K562 (cell line): ENCODE results near the gene DUS1L. TPM values are rescaled to one million over a fixed set of nuclear protein-coding genes. Genes with fewer than 3 reads are reported as not detected.

ENCODE experiments used
- ETV6 ChIP-seq, 3 experiments: fragments of 150-350 bp in 1 of 3; sonication (generic) in 1 of 3; formaldehyde crosslinking in 1 of 3; IDR thresholded peaks; 2 replicates each; pipeline versions ENCODE4 v1.6.1 to v1.8.0; 2014 to 2022; ENCODE audit warnings: borderline replicate concordance in 2 of 3, low read depth in 2 of 3, antibody characterized with exemption in 1 of 3, low read length in 1 of 3, mild to moderate bottlenecking in 1 of 3, missing genetic modification reagents in 1 of 3
- GTF2B ChIP-seq: IDR thresholded peaks from 2 replicates; pipeline ENCODE4 v1.6.1; 2011; ENCODE audit not compliant: insufficient read length; ENCODE audit errors: extremely low read depth
- HINFP ChIP-seq: fragments of 450-650 bp; conservative IDR thresholded peaks from 2 replicates; pipeline ENCODE4 v1.6.1; 2016; ENCODE audit warnings: missing genetic modification characterization, low read depth, mild to moderate bottlenecking, control low read depth, missing compliant biosample characterization
- HMG20B ChIP-seq: fragments of 250-450 bp; sonication (Bioruptor Pico); IDR thresholded peaks from 2 replicates; pipeline ENCODE4 v1.5.0; 2021; ENCODE audit warnings: mild to moderate bottlenecking
- KAT7 ChIP-seq: sonication (generic); formaldehyde crosslinking; IDR thresholded peaks from 2 replicates; pipeline ENCODE4 v1.8.0; 2022; ENCODE audit warnings: missing genetic modification reagents, mild to moderate bottlenecking, borderline replicate concordance
- LEF1 ChIP-seq: fragments of 450-650 bp; IDR thresholded peaks from 2 replicates; pipeline ENCODE4 v1.6.1; 2016; ENCODE audit warnings: mild to moderate bottlenecking
- PHF20 ChIP-seq: fragments of 450-650 bp; IDR thresholded peaks from 2 replicates; pipeline ENCODE4 v1.6.1; 2018; ENCODE audit not compliant: partially characterized antibody
- POLR2AphosphoS5 ChIP-seq: IDR thresholded peaks from 2 replicates; pipeline ENCODE4 v1.6.1; 2011; ENCODE audit warnings: mild to moderate bottlenecking, low read depth, low read length, moderate library complexity; ENCODE audit not compliant: control insufficient read depth, insufficient read depth
- TAF9B ChIP-seq: fragments of 450-650 bp; IDR thresholded peaks from 2 replicates; pipeline ENCODE4 v1.6.1; 2018; ENCODE audit warnings: mild to moderate bottlenecking; ENCODE audit not compliant: partially characterized antibody
- TRIM24 ChIP-seq, 2 experiments: fragments of 450-650 bp; IDR thresholded peaks; 2 replicates each; pipeline ENCODE4 v1.6.1; 2016
- ZBTB9 ChIP-seq: fragments of 450-650 bp; formaldehyde crosslinking; IDR thresholded peaks from 2 replicates; pipeline ENCODE4 v1.4.0; 2020; ENCODE audit warnings: mild to moderate bottlenecking, moderate library complexity
- ZNF668 ChIP-seq: fragments of 250-450 bp; sonication (Bioruptor Pico); IDR thresholded peaks from 2 replicates; pipeline ENCODE4 v1.8.0; 2022; ENCODE audit warnings: mild to moderate bottlenecking, inconsistent platforms
- ZSCAN29 ChIP-seq: fragments of 450-650 bp; IDR thresholded peaks from 2 replicates; pipeline ENCODE4 v1.6.1; 2017
- polyA plus RNA-seq, 8 experiments: library from polyadenylated mRNA; depleted of rRNA in 4 of 8; stranded (reverse) in 5 of 8; unstranded in 3 of 8; fragments of >200 nt; fragmentation: Nextera tagmentation in 2 of 8; fragmentation: Illumina TruSeq in 1 of 8; extraction: Ambion mirVana in 2 of 8; extraction: Trizol in 1 of 8; gene quantifications; 2 replicates each; pipeline versions ENCODE4 v1.2.1 to v1.2.3, GENCODE V29; 2011 to 2014; ENCODE audit warnings: inconsistent platforms in 1 of 8, missing spikeins in 1 of 8
- total RNA-seq, 7 experiments: library from RNA; depleted of rRNA in 6 of 7; stranded (reverse); fragments of >200 nt in 6 of 7; fragmentation: Illumina TruSeq in 2 of 7; extraction: Trizol in 2 of 7; gene quantifications; 2 replicates each; pipeline versions ENCODE4 v1.2.1 to v1.2.3, GENCODE V29; 2011 to 2021; ENCODE audit warnings: low replicate concordance in 1 of 7
- TF ChIP-seq, protein P1 (sequence below), 2 experiments: fragments of 450-650 bp; formaldehyde crosslinking in 1 of 2; IDR thresholded peaks; 2 replicates each; pipeline versions ENCODE4 v1.4.0 to v1.6.1; 2014 to 2020; ENCODE audit warnings: mild to moderate bottlenecking in 2 of 2, borderline replicate concordance in 1 of 2, low read depth in 1 of 2

DUS1L gene
- total and polyA plus RNA-seq, 9 of the 15 experiments (the other 6 are each of a cell fraction or from before 2014, with no cell fraction given) = 7.8 to 210 (median 83.9) TPM

DNA sequence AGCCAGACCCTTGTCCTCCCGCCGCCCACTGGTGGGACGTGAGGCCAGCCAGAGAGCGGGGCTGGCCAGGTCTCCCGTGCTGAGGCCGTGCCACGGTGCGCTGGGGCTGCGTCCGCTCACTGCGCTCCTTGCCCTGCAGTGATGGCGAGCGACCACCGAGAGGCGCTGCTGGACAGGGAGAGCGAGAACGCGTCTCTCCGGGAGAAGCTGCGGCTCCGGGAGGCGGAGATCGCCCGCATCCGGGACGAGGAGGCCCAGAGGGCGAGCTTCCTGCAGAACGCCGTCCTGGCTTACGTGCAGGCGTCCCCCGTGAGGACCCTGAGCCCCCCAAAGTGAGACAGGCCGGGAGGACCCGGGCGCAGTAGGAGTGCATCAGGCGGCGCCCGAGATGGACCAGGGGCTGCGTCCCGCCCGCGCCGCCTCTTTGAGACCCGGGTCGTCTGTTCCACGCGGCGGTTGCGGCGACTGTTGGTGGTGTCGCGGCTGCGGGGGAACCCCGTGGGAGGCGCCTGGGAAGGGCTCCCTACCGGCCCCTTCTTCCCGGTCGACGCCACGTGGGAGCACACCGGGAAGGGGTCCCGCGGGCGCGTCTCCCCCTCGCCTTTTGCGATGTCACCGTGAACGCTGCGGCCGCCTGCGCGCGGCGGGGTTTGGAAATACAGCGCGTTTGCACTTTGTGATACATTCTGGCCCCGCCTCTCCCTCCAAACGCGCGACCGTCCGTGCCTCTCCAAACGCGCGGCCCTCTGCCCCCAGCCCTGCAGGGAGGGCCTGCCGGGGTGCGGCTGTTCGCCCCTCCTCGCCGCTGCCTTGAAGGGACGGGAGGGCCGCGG is 34.9 kb downstream of the DUS1L start (continued):
- TF ChIP-seq, protein P1, sequence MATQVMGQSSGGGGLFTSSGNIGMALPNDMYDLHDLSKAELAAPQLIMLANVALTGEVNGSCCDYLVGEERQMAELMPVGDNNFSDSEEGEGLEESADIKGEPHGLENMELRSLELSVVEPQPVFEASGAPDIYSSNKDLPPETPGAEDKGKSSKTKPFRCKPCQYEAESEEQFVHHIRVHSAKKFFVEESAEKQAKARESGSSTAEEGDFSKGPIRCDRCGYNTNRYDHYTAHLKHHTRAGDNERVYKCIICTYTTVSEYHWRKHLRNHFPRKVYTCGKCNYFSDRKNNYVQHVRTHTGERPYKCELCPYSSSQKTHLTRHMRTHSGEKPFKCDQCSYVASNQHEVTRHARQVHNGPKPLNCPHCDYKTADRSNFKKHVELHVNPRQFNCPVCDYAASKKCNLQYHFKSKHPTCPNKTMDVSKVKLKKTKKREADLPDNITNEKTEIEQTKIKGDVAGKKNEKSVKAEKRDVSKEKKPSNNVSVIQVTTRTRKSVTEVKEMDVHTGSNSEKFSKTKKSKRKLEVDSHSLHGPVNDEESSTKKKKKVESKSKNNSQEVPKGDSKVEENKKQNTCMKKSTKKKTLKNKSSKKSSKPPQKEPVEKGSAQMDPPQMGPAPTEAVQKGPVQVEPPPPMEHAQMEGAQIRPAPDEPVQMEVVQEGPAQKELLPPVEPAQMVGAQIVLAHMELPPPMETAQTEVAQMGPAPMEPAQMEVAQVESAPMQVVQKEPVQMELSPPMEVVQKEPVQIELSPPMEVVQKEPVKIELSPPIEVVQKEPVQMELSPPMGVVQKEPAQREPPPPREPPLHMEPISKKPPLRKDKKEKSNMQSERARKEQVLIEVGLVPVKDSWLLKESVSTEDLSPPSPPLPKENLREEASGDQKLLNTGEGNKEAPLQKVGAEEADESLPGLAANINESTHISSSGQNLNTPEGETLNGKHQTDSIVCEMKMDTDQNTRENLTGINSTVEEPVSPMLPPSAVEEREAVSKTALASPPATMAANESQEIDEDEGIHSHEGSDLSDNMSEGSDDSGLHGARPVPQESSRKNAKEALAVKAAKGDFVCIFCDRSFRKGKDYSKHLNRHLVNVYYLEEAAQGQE (IDR thresholded peaks at IDR 0.05; ENCODE audit: borderline replicate concordance) = peak; percentile 90
- TF ChIP-seq, protein P1 (CRISPR knock-in tag; IDR thresholded peaks at IDR 0.05; ENCODE audit: low read depth) = no peak
- TF ChIP-seq HINFP (tag) (no peak; the same call in 1 of the 2 replicates), ZBTB9 (CRISPR knock-in tag) (no peak), GTF2B (no peak), ZSCAN29 (peak; percentile 34; the same call in 1 of the 2 replicates), LEF1 (0 out of 2 replicates have a peak, but pooled peaks have one; percentile 21), ETV6 (IDR thresholded peaks at IDR 0.05; ENCODE audit: borderline replicate concordance in 1 of 2, low read depth in 2 of 2, low read length in 1 of 2) (no peak), ETV6 (CRISPR knock-in tag; IDR thresholded peaks at IDR 0.05; ENCODE audit: borderline replicate concordance) (0 out of 2 replicates have a peak, but pooled peaks have one; percentile 23), TAF9B (no peak), KAT7 (CRISPR knock-in tag) (peak; percentile 98), PHF20 (peak; percentile 43), POLR2AphosphoS5 (no peak), ZNF668 (CRISPR knock-in tag) (no peak), HMG20B (CRISPR knock-in tag) (no peak), TRIM24 (IDR thresholded peaks at IDR 0.05) (peak in 1 of 2 experiments; percentile 15; a peak in 1 of 4 replicates)
